NB4 (cell line): ENCODE measurements around the gene PUM2.

Source experiments
- DNase-seq: peaks from one replicate; pipeline ENCODE4 v3.0.0; 2010; ENCODE audit warnings: low read depth
- H3K4me3 ChIP-seq: one replicate; pipeline ENCODE4 v1.5.1; 2011; ENCODE audit warnings: mild to moderate bottlenecking, low read depth, low read length, moderate library complexity
- CTCF ChIP-seq: IDR thresholded peaks from one replicate; pipeline ENCODE4 v1.5.1; 2012; ENCODE audit warnings: low read depth, low read length
- MAX ChIP-seq: IDR thresholded peaks from 2 replicates; pipeline ENCODE4 v1.6.1; 2011; ENCODE audit warnings: low read depth, low read length
- MYC ChIP-seq: IDR thresholded peaks from 2 replicates; pipeline ENCODE4 v1.6.1; 2011; ENCODE audit warnings: low read depth, low read length
- POLR2A ChIP-seq: IDR thresholded peaks from 2 replicates; pipeline ENCODE4 v1.6.1; 2011; ENCODE audit warnings: mild to moderate bottlenecking; ENCODE audit not compliant: insufficient read length; ENCODE audit errors: extremely low read depth

The PUM2 gene

GRCh38 chr2:20211860-20212458, 138.7 kb downstream of the PUM2 start:
- TF ChIP-seq MAX (no peak), POLR2A (no peak), CTCF (no peak), MYC (no peak)
- no peak overlapping the region for H3K4me3 ChIP-seq
- no peak for DNase-seq

- DNase-seq, result no peak
- TF ChIP-seq MYC (no peak), CTCF (no peak), MAX (no peak), POLR2A (no peak)
- no peak overlapping the region for H3K4me3 ChIP-seq
Measured at GRCh38 chr2:20211420-20211819, 139.2 kb downstream of the PUM2 start.

GRCh38 chr2:20210462-20210861, 140.2 kb downstream of the PUM2 start:
- H3K4me3 ChIP-seq, result no peak overlapping the region
- TF ChIP-seq CTCF, result no peak
- TF ChIP-seq POLR2A, result no peak
- TF ChIP-seq MAX, result no peak
- TF ChIP-seq MYC, result no peak
- DNase-seq, result no peak

GRCh38 chr2:20209373-20210109, 141.1 kb downstream of the PUM2 start:
- TF ChIP-seq POLR2A, result no peak
- TF ChIP-seq MAX, result no peak
- TF ChIP-seq MYC, result no peak
- no peak for TF ChIP-seq CTCF
- H3K4me3 ChIP-seq, result no peak overlapping the region
- no peak for DNase-seq

GRCh38 chr2:20208476-20208859, 142.2 kb downstream of the PUM2 start:
- no peak overlapping the region for H3K4me3 ChIP-seq
- TF ChIP-seq MYC (no peak), MAX (no peak), POLR2A (no peak), CTCF (no peak)
- DNase-seq, result no peak
